H9 (cell line): ENCODE results near the gene SLC17A2. TPM values are rescaled to one million over a fixed set of nuclear protein-coding genes. Genes with fewer than 3 reads are reported as not detected.

Experiments
- DNase-seq: peaks from one replicate; pipeline ENCODE4 v3.0.0-alpha.2; 2017
- H2AFZ ChIP-seq: one replicate; pipeline ENCODE4 v1.6.1; 2013; ENCODE audit warnings: mild to moderate bottlenecking, low read length, control low read depth, moderate library complexity
- H2AK5ac ChIP-seq: 2 replicates; pipeline ENCODE4 v1.6.1; 2013; ENCODE audit warnings: low read length, control low read depth, mixed read lengths; ENCODE audit not compliant: insufficient read length
- H2BK120ac ChIP-seq: one replicate; pipeline ENCODE4 v1.6.1; 2013; ENCODE audit warnings: low read depth, mild to moderate bottlenecking, low read length, control low read depth, inconsistent platforms; ENCODE audit not compliant: poor library complexity, severe bottlenecking
- H2BK12ac ChIP-seq: 2 replicates; pipeline ENCODE4 v1.6.1; 2013; ENCODE audit warnings: low read length, control low read depth, mixed read lengths, low read depth; ENCODE audit not compliant: insufficient read length
- H2BK15ac ChIP-seq: 2 replicates; pipeline ENCODE4 v1.6.1; 2013; ENCODE audit warnings: low read depth, low read length, control low read depth
- H2BK20ac ChIP-seq: one replicate; pipeline ENCODE4 v1.6.1; 2013; ENCODE audit warnings: low read depth, mild to moderate bottlenecking, low read length, control low read depth, inconsistent platforms; ENCODE audit not compliant: poor library complexity, severe bottlenecking
- H2BK5ac ChIP-seq: 2 replicates; pipeline ENCODE4 v1.6.1; 2013; ENCODE audit warnings: low read length, control low read depth, mixed read lengths; ENCODE audit not compliant: insufficient read length
- H3K14ac ChIP-seq: 2 replicates; pipeline ENCODE4 v1.6.1; 2013; ENCODE audit warnings: low read length, control low read depth; ENCODE audit not compliant: insufficient read depth
- H3K18ac ChIP-seq: 2 replicates; pipeline ENCODE4 v1.6.1; 2013; ENCODE audit warnings: low read depth, mild to moderate bottlenecking, mixed read lengths, low read length, control low read depth; ENCODE audit not compliant: insufficient read length
- H3K23ac ChIP-seq: 2 replicates; pipeline ENCODE4 v1.6.1; 2013; ENCODE audit warnings: low read length, control low read depth, mixed read lengths, low read depth; ENCODE audit not compliant: insufficient read length
- H3K23me2 ChIP-seq: 2 replicates; pipeline ENCODE4 v1.6.1; 2013; ENCODE audit warnings: low read depth, mild to moderate bottlenecking, mixed read lengths, low read length, control low read depth; ENCODE audit not compliant: insufficient read length, poor library complexity, severe bottlenecking
- H3K27ac ChIP-seq: 2 replicates; pipeline ENCODE4 v1.5.1; 2013; ENCODE audit warnings: low read length, control low read depth, mixed read lengths, low read depth; ENCODE audit not compliant: insufficient read length
- H3K27me3 ChIP-seq: 2 replicates; pipeline ENCODE4 v1.6.1; 2013; ENCODE audit warnings: low read length, control low read depth, inconsistent platforms; ENCODE audit not compliant: insufficient read depth
- H3K4ac ChIP-seq: 2 replicates; pipeline ENCODE4 v1.6.1; 2013; ENCODE audit warnings: low read depth, mild to moderate bottlenecking, control low read depth, inconsistent platforms, low read length, moderate library complexity
- H3K4me1 ChIP-seq: 2 replicates; pipeline ENCODE4 v1.6.1; 2013; ENCODE audit warnings: low read length, control low read depth, inconsistent platforms; ENCODE audit not compliant: insufficient read depth
- H3K4me2 ChIP-seq: 2 replicates; pipeline ENCODE4 v1.6.1; 2013; ENCODE audit warnings: low read length, control low read depth, mixed read lengths; ENCODE audit not compliant: insufficient read length, insufficient read depth
- H3K56ac ChIP-seq: 2 replicates; pipeline ENCODE4 v1.6.1; 2013; ENCODE audit warnings: low read depth, mild to moderate bottlenecking, mixed read lengths, low read length, control low read depth; ENCODE audit not compliant: insufficient read length
- H3K79me1 ChIP-seq: 2 replicates; pipeline ENCODE4 v1.6.1; 2013; ENCODE audit warnings: low read depth, mild to moderate bottlenecking, moderate library complexity, low read length, control low read depth, inconsistent platforms; ENCODE audit not compliant: insufficient read depth, poor library complexity, severe bottlenecking
- H3K79me2 ChIP-seq: 2 replicates; pipeline ENCODE4 v1.6.1; 2013; ENCODE audit warnings: low read length, control low read depth, inconsistent platforms; ENCODE audit not compliant: insufficient read depth
- H3K9ac ChIP-seq: 2 replicates; pipeline ENCODE4 v1.6.1; 2013; ENCODE audit warnings: low read length, control low read depth, mixed read lengths; ENCODE audit not compliant: insufficient read length; ENCODE audit errors: extremely low read depth
- H3K9me3 ChIP-seq: one replicate; pipeline ENCODE4 v1.6.1; 2013; ENCODE audit warnings: low read depth, low read length, inconsistent platforms; ENCODE audit not compliant: control insufficient read depth
- H3T11ph ChIP-seq: one replicate; pipeline ENCODE4 v1.6.1; 2013; ENCODE audit warnings: mild to moderate bottlenecking, low read length, control low read depth, inconsistent platforms
- H4K20me1 ChIP-seq: one replicate; pipeline ENCODE4 v1.6.1; 2013; ENCODE audit not compliant: control insufficient read depth, insufficient read length, insufficient read depth
- H4K5ac ChIP-seq: 2 replicates; pipeline ENCODE4 v1.6.1; 2013; ENCODE audit warnings: low read depth, mild to moderate bottlenecking, mixed read lengths, low read length, control low read depth; ENCODE audit not compliant: insufficient read length
- H4K8ac ChIP-seq: replicated peaks from 2 replicates; pipeline ENCODE4 v1.6.1; 2013; ENCODE audit warnings: low read length, control low read depth, mixed read lengths, low read depth; ENCODE audit not compliant: insufficient read length
- H4K91ac ChIP-seq: 2 replicates; pipeline ENCODE4 v1.6.1; 2013; ENCODE audit warnings: low read depth, mild to moderate bottlenecking, moderate library complexity, mixed read lengths, low read length, control low read depth; ENCODE audit not compliant: insufficient read length
- H3K27ac Mint-ChIP-seq, 3 experiments: 2 replicates in 2 of 3; 3 replicates in 1 of 3; pipeline ENCODE4 v1.8.0; 2020 to 2021; ENCODE audit warnings: mixed read lengths in 3 of 3, mild to moderate bottlenecking in 1 of 3, moderate library complexity in 1 of 3
- H3K27me3 Mint-ChIP-seq: 2 replicates; pipeline ENCODE4 v1.8.0; 2021; ENCODE audit warnings: low read depth, mild to moderate bottlenecking, moderate library complexity, mixed read lengths
- H3K36me3 Mint-ChIP-seq, 3 experiments: 2 replicates in 2 of 3; 3 replicates in 1 of 3; pipeline ENCODE4 v1.8.0; 2020 to 2021; ENCODE audit warnings: low read depth in 3 of 3, mixed read lengths in 3 of 3; ENCODE audit not compliant: insufficient read depth in 1 of 3
- H3K4me1 Mint-ChIP-seq, 2 experiments: 2 replicates each; pipeline ENCODE4 v1.8.0; 2020; ENCODE audit warnings: mixed read lengths in 2 of 2
- H3K4me3 Mint-ChIP-seq, 2 experiments: 2 replicates in 1 of 2; 3 replicates in 1 of 2; pipeline ENCODE4 v1.8.0; 2020 to 2021; ENCODE audit warnings: mild to moderate bottlenecking in 2 of 2, mixed read lengths in 2 of 2, moderate library complexity in 1 of 2
- H3K9me3 Mint-ChIP-seq, 2 experiments: 2 replicates in 1 of 2; 3 replicates in 1 of 2; pipeline ENCODE4 v1.8.0; 2020; ENCODE audit warnings: mild to moderate bottlenecking in 2 of 2, mixed read lengths in 2 of 2, moderate library complexity in 1 of 2
- total RNA-seq: library from RNA; stranded (reverse); gene quantifications from 2 replicates; pipeline ENCODE4 v1.2.1, GENCODE V29; 2021
- TF ChIP-seq, protein P1 (sequence below): fragments of 200-600 bp; sonication (generic); conservative IDR thresholded peaks from 3 replicates; pipeline ENCODE4 v1.8.0; 2021; ENCODE audit warnings: antibody characterized with exemption, mild to moderate bottlenecking

Gene SLC17A2
- total RNA-seq, 1 experiment from 2014 or later = not detected

GRCh38 chr6:25921525-25922203 lies 8.8 kb downstream of the SLC17A2 start:
- H2BK5ac ChIP-seq = no peak overlapping the region
- H3K4me1 ChIP-seq = peaks cover 3% of the 10 kb centered on the region; the same call in 1 of the 2 replicates
- no peaks in the 10 kb centered on the region for H4K20me1 ChIP-seq
- H4K91ac ChIP-seq = no peak overlapping the region
- no peak overlapping the region for H3K23ac ChIP-seq
- no peak overlapping the region for H2BK120ac ChIP-seq
- no peak overlapping the region for H3K14ac ChIP-seq
- no peaks in the 10 kb centered on the region for H3K36me3 Mint-ChIP-seq
- no peak overlapping the region for H2BK15ac ChIP-seq
- no peak overlapping the region for H4K8ac ChIP-seq
- H3K4ac ChIP-seq = no peak overlapping the region
- H3K9ac ChIP-seq = no peak overlapping the region
- no peak overlapping the region for H2BK20ac ChIP-seq
- no peaks in the 10 kb centered on the region for H3K79me2 ChIP-seq
- no peak overlapping the region for H4K5ac ChIP-seq
- TF ChIP-seq, protein P1, sequence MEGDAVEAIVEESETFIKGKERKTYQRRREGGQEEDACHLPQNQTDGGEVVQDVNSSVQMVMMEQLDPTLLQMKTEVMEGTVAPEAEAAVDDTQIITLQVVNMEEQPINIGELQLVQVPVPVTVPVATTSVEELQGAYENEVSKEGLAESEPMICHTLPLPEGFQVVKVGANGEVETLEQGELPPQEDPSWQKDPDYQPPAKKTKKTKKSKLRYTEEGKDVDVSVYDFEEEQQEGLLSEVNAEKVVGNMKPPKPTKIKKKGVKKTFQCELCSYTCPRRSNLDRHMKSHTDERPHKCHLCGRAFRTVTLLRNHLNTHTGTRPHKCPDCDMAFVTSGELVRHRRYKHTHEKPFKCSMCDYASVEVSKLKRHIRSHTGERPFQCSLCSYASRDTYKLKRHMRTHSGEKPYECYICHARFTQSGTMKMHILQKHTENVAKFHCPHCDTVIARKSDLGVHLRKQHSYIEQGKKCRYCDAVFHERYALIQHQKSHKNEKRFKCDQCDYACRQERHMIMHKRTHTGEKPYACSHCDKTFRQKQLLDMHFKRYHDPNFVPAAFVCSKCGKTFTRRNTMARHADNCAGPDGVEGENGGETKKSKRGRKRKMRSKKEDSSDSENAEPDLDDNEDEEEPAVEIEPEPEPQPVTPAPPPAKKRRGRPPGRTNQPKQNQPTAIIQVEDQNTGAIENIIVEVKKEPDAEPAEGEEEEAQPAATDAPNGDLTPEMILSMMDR = no peak
- H3K27me3 ChIP-seq = no peaks in the 10 kb centered on the region
- H3K9me3 Mint-ChIP-seq = no peaks in the 10 kb centered on the region
- H3K56ac ChIP-seq = no peak overlapping the region
- H3T11ph ChIP-seq = no peak overlapping the region
- H3K4me1 Mint-ChIP-seq = peaks cover 3 to 7% of the 10 kb centered on the region in 2 experiments; a peak in 2 of 4 replicates
- H3K27ac Mint-ChIP-seq = no peak overlapping the region
- H2AFZ ChIP-seq = no peak overlapping the region
- no peaks in the 10 kb centered on the region for H3K9me3 ChIP-seq
- H3K4me2 ChIP-seq = no peak overlapping the region
- no peak overlapping the region for H2AK5ac ChIP-seq
- H3K23me2 ChIP-seq = no peaks in the 10 kb centered on the region
- H3K18ac ChIP-seq = no peak overlapping the region
- H3K27ac ChIP-seq = no peak overlapping the region
- no peaks in the 10 kb centered on the region for H3K27me3 Mint-ChIP-seq
- no peak overlapping the region for H2BK12ac ChIP-seq
- no peaks in the 10 kb centered on the region for H3K79me1 ChIP-seq
- no peak for DNase-seq
- H3K4me3 Mint-ChIP-seq = no peak overlapping the region
